AG04449 (cell line): Measurements from ENCODE around the gene PYGO2.

Source experiments
- CTCF ChIA-PET: fragments of 350-600 bp; formaldehyde crosslinking; extraction: SDS; loops from one replicate; lab custom pipeline; 2021; ENCODE audit warnings: antibody characterized with exemption; lab: Yijun Ruan, JAX
- POLR2A ChIA-PET: fragments of 400-600, 350-600 bp; formaldehyde crosslinking; extraction: SDS; loops from one replicate; lab custom pipeline; 2020; ENCODE audit warnings: antibody characterized with exemption, inconsistent platforms; lab: Yijun Ruan, JAX
- DNase-seq: peaks from one replicate; pipeline ENCODE4 v3.0.0-alpha.2; 2010; ENCODE audit warnings: low read depth, low spot score
- H3K4me3 ChIP-seq: 2 replicates; pipeline ENCODE4 v1.5.1; 2011; ENCODE audit warnings: low read depth, mild to moderate bottlenecking, control low read depth, low read length
- TF ChIP-seq, protein P1 (sequence below): IDR thresholded peaks from one replicate; pipeline ENCODE4 v1.5.1; 2011; ENCODE audit warnings: mild to moderate bottlenecking, moderate library complexity, low read length, control low read depth, inconsistent platforms; ENCODE audit not compliant: insufficient read depth; ENCODE audit errors: missing control alignments

The PYGO2 gene

DNA sequence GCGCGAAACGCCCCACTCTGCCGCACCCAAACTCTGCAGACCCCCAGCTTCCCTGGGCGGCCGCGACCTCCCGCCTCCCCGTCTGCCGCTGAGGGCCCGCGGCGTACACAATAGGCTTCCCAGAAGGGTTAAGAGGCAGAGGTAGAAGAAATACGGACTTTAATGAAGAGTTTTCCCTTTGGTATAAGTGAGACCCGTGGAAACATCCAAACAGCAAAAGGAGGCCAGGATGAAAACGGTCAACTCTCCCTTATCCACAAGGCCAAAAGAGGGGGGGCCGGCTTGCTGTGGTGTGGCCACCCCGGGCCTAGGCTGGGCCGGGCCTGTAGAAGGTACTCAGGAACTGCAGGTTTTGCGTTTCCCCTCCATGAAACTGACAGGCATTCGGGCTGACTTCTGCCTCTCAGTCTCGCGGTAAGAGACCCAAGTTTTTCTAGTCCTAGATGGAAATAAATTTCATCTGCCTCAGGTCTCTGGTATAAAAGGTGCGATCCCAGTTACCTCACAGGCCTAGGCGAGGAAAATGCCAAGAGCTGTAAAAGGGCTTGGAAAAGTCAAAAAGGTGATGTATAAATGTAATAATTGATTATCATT is 671 bp upstream of the PYGO2 start:
- ChIA-PET CTCF (interaction anchor here (0.7 to 5.0 kb wide), 12 partner anchors 9 to 167 kb away, joined by 3 to 62 read pairs (median 5); partner anchors contain the start of genes CKS1B, LENEP and SHC1), POLR2A (interaction anchor here (1.1 to 3.9 kb wide), 6 partner anchors 10 to 123 kb away, joined by 3 to 74 read pairs (median 4); partner anchors contain the start of gene SHC1)
- TF ChIP-seq, protein P1, sequence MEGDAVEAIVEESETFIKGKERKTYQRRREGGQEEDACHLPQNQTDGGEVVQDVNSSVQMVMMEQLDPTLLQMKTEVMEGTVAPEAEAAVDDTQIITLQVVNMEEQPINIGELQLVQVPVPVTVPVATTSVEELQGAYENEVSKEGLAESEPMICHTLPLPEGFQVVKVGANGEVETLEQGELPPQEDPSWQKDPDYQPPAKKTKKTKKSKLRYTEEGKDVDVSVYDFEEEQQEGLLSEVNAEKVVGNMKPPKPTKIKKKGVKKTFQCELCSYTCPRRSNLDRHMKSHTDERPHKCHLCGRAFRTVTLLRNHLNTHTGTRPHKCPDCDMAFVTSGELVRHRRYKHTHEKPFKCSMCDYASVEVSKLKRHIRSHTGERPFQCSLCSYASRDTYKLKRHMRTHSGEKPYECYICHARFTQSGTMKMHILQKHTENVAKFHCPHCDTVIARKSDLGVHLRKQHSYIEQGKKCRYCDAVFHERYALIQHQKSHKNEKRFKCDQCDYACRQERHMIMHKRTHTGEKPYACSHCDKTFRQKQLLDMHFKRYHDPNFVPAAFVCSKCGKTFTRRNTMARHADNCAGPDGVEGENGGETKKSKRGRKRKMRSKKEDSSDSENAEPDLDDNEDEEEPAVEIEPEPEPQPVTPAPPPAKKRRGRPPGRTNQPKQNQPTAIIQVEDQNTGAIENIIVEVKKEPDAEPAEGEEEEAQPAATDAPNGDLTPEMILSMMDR, result no peak
- H3K4me3 ChIP-seq, result peak overlapping the region; percentile 74
- DNase-seq, result no peak

GRCh38 chr1:154960446-154961136 is 991 bp downstream of the PYGO2 start:
- no peak for DNase-seq
- POLR2A ChIA-PET, result interaction anchor here (0.7 to 3.9 kb wide), 7 partner anchors 11 to 402 kb away, joined by 3 to 74 read pairs (median 5); partner anchors contain the start of genes FLAD1 and SHC1

DNA sequence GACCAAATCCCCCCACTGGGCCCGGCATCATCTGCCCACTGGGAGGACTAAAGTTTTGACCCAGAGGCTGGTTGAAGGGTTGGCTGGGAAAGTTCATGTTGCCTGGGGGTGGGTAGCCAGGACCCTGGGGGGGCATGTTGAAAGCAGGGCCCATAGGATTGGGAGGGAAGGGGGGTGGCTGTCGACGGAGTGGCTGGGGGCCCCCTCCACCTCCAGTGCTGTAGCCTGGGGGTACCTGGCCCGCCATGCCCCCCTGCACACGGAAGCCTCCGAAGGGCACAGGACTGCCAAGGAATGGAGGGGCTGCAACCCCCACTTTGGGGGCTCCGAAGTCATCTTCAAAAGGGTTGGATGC is 2.2 kb downstream of the PYGO2 start:
- TF ChIP-seq, protein P1, result no peak
- H3K4me3 ChIP-seq, result no peak overlapping the region
- ChIA-PET CTCF (interaction anchor here (0.8 to 5.0 kb wide), 3 partner anchors 37 to 84 kb away, joined by 3 to 62 read pairs (median 4); partner anchors contain the start of gene LENEP), POLR2A (interaction anchor here (0.6 kb wide), 1 partner anchor 1016 kb away, joined by 3 read pairs; no protein-coding TSS in a partner anchor)
- DNase-seq, result no peak

More at GRCh38 chr1:154960446-154961136, 991 bp downstream of the PYGO2 start:
- peak overlapping the region; percentile 74 for H3K4me3 ChIP-seq
- CTCF ChIA-PET, result interaction anchor here (0.7 to 5.0 kb wide), 15 partner anchors 11 to 401 kb away, joined by 3 to 62 read pairs (median 4); partner anchors contain the start of genes CKS1B, LENEP, SHC1 and ZBTB7B
- TF ChIP-seq, protein P1, result no peak

GRCh38 chr1:154958681-154959425 is 2.7 kb downstream of the PYGO2 start:
- CTCF ChIA-PET, result interaction anchor here (0.6 to 5.5 kb wide), 4 partner anchors 18 to 101 kb away, joined by 4 to 62 read pairs (median 18); partner anchors contain the start of gene LENEP
- DNase-seq, result no peak
- POLR2A ChIA-PET, result interaction anchor here (0.5 to 0.8 kb wide), 2 partner anchors 15 to 25 kb away, joined by 3 to 4 read pairs; no protein-coding TSS in a partner anchor
- TF ChIP-seq, protein P1, result no peak
- H3K4me3 ChIP-seq, result no peak overlapping the region

DNA sequence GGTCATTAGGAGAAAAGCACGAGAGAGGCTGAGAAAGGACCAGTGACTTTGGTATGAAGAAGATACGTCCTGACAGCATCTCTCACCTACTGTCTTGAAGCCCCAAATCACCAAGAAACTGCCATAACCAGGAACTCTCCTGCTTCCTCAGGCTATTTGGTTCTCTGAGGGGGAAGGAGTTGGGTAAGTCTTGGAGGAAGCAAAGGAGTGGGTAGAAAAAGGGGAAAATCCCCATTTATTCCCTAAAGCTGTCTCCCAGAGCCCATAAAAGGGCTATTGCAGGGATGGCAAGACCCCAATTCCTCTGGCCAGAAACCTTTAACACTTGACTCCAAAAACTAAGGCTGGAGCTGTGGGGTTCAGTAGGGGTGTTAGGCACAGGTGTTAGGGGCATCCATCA is 3.5 kb downstream of the PYGO2 start:
- CTCF ChIA-PET, result interaction anchor here (0.6 to 5.5 kb wide), 4 partner anchors 17 to 102 kb away, joined by 4 to 70 read pairs (median 48); partner anchors contain the start of gene LENEP
- no peak for DNase-seq
- H3K4me3 ChIP-seq, result no peak overlapping the region
- TF ChIP-seq, protein P1, result no peak
- POLR2A ChIA-PET, result interaction anchor here (0.5 kb wide), 1 partner anchor 16 kb away, joined by 4 read pairs; no protein-coding TSS in a partner anchor
